GM19099 (cell line): Measurements from ENCODE around the gene TJP2.

Source experiments
- POLR2A ChIP-seq: IDR thresholded peaks from 3 replicates; pipeline ENCODE4 v1.6.1; 2011; ENCODE audit warnings: low read depth; ENCODE audit not compliant: insufficient read length; ENCODE audit errors: extremely low read depth

The TJP2 gene

DNA sequence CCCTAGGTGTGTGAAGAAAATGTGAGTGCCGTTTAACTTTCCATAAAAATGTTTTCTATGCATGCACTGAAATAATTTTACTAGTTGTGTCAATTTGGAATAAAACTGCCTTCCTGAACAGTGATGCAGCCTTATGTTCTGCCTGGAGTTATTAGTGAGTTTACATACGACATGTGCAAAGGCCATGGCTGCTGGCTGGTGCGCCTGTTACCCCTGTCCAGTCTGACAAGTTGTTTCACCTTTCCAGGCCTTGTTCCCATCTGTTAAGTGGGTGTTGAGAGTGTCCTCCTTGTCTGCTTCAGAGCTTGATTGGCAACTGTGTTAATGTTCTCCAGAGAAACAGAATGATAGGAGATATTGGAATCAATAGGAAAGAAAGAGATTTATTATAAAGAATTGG, 60.6 kb downstream of the TJP2 start:
- TF ChIP-seq POLR2A = no peak

DNA sequence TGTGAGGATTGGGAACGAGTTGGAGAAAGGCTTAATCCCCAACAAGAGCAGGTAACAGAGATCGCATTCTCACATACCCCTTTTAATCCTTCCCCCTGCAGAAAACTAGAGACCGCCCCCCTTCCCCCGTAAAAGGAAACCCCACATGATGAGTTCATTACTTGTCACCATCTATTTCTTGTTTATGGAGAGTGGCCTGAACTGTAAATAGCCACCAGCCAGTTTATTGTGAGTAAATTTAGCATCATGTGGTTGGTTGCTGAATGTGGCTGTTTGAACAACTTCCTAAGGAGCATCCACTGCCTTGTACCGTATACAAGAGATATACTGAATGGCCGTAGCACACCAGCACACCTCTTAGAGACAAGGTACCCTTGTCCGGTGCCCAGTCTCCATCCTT, 62.1 kb downstream of the TJP2 start:
- no peak for TF ChIP-seq POLR2A

DNA sequence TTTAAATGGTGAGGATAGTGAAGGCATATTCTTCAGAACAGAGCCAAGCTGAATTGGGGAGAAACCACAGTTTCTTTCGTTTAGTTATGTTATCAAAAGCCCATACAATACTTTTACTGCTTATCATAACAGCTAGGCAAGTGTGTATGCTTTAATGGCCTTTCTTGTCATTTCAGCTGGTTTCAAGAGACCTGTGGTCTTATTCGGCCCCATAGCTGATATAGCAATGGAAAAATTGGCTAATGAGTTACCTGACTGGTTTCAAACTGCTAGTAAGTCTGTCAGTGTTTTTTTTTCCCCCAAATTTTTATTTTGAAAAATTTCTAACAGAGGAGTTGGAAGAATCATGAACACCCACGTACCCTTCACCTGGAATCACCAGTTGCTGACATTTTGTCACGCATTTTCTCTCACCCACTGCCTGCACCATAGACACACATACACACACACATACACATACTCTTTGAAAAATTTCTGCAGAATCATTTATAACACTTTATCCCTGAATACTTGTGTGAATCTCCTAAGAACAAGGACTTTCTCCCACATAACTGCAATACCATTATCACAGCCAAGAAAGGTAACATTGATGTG, 63.7 kb downstream of the TJP2 start:
- TF ChIP-seq POLR2A = no peak

DNA sequence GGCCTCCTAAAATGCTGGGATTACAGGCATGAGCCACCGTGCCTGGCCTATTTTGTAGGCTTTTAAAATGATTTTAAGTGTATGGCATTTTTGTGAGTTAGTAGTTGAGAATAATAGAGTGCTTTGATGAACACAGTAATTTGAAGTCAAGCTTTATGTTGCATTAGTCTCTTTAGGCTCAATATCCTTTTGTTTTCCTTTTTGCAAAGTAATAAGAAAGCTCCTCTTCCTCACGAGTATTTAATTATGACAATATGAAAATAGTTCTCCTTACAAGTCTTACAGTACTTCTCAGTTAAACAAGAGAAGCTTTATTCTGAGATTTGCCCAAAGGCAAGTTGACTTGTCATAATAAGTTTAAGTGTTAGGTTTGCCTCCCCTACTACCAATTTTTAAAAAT, 69.0 kb downstream of the TJP2 start:
- no peak for TF ChIP-seq POLR2A

DNA sequence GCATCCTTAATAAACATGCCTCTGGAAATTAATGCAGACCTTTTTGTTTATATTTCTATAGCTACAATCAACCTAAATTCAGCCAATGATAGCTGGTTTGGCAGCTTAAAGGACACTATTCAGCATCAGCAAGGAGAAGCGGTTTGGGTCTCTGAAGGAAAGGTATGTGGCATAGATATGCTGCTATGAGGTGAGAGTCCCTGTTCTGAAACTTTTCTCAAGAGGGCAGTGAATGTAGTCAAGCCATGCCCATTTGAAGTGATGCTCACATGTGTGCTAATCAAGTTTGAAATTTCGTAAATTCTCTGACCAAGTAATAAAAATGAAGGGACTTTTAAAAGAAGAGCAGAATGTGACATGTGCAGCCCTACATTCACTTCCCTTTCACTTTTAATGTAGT, 72.6 kb downstream of the TJP2 start:
- TF ChIP-seq POLR2A = no peak

DNA sequence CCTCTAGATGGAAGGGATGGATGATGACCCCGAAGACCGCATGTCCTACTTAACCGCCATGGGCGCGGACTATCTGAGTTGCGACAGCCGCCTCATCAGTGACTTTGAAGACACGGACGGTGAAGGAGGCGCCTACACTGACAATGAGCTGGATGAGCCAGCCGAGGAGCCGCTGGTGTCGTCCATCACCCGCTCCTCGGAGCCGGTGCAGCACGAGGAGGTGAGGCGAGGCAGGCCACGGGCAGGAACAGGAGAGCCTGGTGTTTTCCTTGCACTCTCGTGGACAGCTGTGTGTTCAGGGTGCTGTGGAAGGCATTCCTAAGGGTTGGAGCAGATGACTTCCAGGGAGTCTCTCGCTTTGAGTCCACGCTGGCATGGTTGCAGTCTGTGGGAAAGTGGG, 73.9 kb downstream of the TJP2 start:
- TF ChIP-seq POLR2A = no peak

DNA sequence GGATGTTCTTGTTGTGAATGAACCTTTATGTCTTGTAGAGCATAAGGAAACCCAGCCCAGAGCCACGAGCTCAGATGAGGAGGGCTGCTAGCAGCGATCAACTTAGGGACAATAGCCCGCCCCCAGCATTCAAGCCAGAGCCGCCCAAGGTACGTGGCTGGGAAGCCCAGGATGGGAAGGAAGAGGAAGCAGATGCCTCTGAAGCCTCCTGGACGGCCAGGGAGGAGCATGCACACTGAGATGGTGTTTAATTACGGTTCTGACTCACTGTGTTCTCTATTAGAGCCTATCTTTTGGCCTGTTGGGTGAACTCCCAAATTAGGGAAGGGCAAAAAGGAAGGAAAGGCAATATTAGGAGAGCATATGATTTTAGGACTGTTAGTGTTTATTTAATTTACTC, 75.3 kb downstream of the TJP2 start:
- TF ChIP-seq POLR2A = no peak

DNA sequence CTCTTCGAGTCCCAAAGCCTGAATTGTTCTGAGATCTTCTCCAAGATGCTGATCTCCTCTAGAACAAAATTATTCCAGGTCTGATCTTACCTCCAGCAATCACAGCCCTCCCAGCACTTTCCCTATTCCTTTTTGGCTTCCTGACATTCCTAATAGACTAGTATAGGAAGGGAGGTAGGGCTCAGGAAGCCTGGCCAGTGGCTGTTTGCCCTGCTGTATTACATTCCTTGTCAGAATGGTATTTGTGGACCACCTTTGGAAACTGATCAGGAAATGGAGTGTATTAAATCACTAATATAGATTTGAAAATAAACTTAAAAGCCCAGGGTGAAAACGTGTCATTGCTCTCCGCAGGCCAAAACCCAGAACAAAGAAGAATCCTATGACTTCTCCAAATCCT, 76.6 kb downstream of the TJP2 start:
- TF ChIP-seq POLR2A = no peak

DNA sequence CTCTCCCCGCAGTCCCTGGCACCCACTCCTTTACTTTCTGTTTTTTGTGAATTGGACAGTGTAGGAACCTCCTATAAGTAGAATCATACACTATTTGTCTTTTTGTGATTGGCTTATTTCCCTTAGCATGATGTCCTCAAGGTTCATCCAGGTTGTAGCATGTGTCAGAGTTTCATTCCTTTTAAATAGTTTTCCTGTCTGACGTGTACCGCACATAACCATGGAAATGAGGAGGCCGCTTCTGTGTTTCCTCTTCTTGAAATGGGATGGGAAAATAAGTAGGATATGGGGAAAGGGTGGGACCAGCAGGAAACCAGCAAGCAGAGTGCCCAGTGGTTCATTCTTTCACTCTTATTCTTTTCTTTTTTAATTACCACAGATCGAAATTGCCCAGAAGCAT, 78.4 kb downstream of the TJP2 start:
- no peak for TF ChIP-seq POLR2A

DNA sequence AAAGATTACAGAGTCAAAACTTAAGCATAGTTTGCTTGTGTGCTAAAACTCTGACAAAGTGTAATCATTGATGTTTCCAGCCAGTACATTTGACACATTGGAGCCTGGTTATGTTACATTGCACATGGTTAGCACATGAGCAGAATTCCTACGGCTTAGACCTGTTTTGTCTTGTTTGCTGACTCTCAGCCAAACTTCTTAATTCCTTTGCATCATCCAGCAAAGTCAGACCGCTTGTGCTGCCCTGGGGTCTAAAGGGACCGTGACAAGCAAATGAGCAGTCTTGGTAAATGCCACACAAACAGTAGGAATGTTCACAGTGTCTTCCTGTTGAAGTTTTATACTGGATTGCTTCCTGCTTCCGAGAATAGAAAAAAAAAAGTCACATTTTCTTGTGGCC, 79.0 kb downstream of the TJP2 start:
- TF ChIP-seq POLR2A = no peak

DNA sequence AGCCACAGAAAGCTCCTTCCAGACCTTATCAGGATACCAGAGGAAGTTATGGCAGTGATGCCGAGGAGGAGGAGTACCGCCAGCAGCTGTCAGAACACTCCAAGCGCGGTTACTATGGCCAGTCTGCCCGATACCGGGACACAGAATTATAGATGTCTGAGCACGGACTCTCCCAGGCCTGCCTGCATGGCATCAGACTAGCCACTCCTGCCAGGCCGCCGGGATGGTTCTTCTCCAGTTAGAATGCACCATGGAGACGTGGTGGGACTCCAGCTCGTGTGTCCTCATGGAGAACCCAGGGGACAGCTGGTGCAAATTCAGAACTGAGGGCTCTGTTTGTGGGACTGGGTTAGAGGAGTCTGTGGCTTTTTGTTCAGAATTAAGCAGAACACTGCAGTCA, 80.1 kb downstream of the TJP2 start:
- TF ChIP-seq POLR2A = no peak

DNA sequence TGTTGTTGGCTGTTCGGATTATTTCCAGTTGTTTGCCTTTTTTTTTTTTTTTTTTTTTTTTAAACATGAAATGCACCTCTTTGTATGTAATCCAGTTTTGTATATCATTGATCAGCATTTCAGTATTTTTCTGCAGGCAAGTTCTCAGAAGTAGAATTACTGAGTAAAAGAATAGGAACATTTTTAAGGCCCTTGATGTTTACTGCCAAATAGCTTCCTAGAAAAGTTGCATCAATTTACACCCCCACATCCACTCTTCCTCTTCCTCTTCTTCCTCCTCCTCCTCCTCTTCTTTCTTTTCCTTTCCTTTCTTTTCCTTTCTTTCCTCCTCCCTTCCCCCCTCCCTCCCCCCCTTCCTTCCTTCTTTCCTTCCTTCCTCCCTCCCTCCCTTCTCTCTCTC, 81.5 kb downstream of the TJP2 start:
- no peak for TF ChIP-seq POLR2A

DNA sequence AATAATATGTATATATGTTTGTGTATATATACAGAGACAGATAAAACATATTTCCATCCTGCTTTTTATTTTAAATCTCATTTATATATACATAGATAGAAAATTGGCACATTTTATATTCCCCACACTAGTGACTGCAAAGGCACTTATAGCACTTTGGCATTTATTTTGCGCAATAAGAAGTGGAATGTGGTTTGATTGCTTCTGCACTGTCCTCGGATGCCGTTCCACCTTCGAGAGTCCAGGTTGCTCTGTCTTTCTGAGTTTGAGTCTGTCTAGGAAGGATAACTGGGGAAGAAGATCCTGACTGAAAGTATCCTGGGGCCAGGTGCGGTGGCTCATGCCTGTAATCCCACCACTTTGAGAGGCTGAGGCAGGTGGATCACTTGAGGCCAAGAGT, 84.5 kb downstream of the TJP2 start:
- no peak for TF ChIP-seq POLR2A

DNA sequence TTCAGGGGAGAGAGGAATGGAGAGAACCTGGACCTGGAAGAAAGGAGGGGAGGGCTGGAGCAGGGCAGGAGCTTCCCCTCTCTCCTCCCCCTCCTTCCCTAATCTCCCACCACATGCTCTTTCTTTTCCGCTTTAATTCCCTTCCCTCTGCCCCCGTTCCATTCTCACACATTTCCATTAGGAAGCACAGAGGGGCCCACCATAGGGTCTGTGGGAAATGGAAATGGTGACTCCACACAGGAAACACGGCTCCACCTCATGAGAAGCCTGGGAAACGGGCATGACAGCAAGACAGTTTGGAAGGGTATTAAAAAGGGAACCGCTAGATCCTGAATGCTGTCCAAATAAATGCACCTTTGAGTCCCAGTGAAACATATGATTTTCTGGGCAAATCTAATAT, 86.1 kb downstream of the TJP2 start:
- no peak for TF ChIP-seq POLR2A

DNA sequence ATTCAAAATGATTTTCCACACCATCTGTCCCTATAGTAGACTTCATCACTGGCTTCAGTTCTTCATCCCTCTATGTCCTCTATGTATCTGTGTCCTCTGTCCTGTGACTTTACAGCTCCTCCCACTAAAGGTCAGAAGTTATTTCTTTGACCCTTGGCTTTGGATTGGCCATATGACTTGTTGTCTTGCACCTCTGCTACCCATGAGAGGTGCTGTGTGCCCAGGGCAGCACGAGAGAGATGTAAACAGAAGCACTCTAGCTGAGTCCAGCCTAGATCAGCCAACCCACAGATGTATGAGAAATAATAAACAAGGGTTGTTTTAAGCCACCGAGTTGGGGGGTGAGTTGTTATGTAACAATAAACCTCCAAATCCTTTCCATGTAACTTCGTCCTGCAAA, 87.6 kb downstream of the TJP2 start:
- no peak for TF ChIP-seq POLR2A

DNA sequence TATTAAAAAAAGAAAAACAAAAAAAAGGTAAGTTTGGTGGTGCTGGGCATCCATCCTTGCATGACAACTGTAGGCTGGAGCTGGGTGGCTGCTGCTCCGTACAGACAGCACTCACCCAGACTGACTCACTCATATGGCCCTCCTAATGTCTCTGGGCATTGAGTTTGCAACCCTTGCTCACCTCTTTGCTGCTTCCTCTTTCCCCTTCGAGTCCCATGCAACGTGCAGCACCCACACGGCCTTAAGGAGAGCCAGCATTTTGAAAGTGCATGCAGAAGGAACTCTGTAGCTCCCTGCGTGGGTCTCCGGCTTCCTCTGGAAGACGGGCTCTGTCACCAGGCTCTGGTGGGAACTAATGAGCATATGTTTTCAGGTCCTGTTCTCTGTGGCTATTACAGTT, 90.4 kb downstream of the TJP2 start:
- TF ChIP-seq POLR2A = no peak

DNA sequence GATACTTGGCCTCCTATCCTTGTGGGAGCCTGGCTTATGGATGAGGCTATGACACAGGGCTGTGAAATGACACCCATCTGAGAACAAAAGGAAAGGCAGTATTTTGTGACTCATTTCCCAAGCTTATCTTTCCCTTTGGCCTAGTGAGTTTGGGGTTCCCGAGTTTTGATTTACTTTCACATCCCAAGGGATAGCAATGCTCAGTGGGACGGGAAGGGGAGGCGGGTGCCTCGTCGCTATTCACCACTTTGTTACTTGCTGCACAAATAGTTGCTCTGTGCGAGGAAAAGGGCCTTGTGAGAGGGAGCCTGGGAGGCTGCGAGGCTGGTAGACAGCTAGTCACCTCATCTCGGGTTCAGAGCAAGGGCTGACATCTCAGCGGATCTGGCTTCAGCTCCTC, 91.8 kb downstream of the TJP2 start:
- no peak for TF ChIP-seq POLR2A

DNA sequence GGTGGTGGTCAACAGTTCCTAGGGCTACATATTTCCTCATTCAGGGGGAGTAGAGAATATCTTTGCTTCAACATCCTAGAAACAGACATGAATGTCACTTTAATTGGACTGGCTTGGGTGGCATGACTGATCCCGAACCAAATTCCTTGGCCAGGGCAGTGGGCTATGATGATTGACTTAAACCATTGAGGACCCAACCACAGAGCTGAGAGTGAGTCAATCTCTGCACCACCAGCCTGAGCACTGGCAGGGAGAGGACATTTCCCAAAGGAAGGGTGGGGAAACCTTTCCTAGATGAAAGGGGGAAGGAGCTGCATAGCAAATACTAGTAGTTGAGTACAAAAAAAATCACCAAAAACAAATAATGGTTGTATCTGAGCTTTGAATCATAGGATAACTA, 98.1 kb downstream of the TJP2 start:
- TF ChIP-seq POLR2A = no peak

DNA sequence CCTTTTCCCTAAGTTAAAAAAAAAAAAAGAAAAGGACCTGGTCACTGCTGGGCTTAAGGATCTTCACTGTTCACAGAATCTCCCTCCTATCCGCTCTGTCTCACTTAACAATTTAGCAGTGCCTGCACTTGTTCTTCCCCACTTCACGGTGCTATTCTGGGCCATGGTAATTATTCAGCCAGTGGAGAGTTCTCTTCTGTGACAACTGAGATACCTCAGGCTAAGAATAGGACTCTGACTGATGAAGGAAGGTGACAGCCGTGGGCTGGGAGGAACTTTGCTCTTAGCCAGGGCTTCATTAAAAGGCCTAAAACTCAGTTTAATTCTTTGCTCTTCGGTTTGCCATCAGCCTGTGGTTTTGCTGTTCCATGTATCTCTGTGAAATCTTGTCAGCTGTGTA, 99.1 kb downstream of the TJP2 start:
- no peak for TF ChIP-seq POLR2A

DNA sequence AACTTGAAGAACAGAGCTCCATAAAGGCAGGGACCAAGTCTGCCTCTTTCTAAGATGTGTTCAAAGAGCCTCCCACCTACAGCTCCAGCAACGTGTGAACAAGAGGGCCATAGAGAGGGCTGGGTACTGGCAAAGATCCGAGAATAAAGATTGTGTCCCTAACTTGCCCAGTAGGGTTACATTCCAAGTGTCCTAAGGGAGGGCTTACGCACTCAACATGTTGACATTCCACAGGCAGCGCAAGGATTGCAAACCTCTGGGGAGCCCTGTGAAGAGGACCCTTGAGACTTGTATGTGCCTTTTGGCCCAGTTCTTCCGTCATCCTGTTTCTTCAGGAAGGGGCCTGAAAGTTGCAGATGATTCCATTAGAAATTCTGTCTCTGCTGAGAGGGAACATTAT, 102.7 kb downstream of the TJP2 start:
- TF ChIP-seq POLR2A = no peak
